ENCODE measurements around the gene KCNG4. TPM values are rescaled to one million over a fixed set of nuclear protein-coding genes. Genes with fewer than 3 reads are reported as not detected.

Gene KCNG4
- total and polyA plus RNA-seq, 2 of the 8 experiments (the other 6 are each of a cell fraction or from before 2014, with no cell fraction given): not detected

DNA sequence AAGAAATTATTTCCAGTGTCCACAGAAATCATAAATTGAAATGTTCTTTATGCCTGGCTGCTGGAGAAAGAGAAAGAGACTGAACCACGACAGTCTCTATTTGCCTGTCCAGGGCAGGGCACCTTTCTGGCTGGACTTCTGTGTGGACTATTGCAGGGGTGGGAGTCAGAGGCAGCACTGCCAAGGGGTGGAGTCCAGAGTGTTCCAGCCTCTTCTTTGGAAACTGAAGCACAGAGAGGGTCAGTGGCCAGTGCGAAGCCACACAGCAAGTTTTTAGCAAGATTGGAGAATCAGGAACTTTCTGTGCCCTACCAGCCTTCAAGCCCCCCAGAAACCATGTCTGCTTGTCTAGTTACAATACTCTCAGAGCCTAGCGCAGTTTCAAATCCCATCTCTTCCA is 15.3 kb downstream of the KCNG4 start:
- Histone ChIP-seq H3K79me2 (ENCODE audit: control insufficient read depth in 1 of 2, insufficient read depth in 2 of 2, low read length in 2 of 2) (no peaks in the 10 kb centered on the region), H3K18ac (ENCODE audit: extremely low read depth, low read length) (no peak overlapping the region), H4K91ac (replicated peaks; ENCODE audit: insufficient read length, low read length) (no peak overlapping the region), H3K14ac (ENCODE audit: insufficient read length) (no peak overlapping the region), H3K4me2 (ENCODE audit: insufficient read depth in 1 of 2, low read depth in 2 of 2, low read length in 2 of 2) (no peak overlapping the region), H2BK120ac (replicated peaks; ENCODE audit: low read depth, low read length) (no peak overlapping the region), H2BK5ac (ENCODE audit: low read depth, low read length) (no peak overlapping the region), H3K4ac (replicated peaks; ENCODE audit: insufficient read length, low read depth, low read length) (no peak overlapping the region), H4K5ac (ENCODE audit: insufficient read length, low read depth, low read length) (no peak overlapping the region), H2BK12ac (ENCODE audit: low read depth, low read length) (no peak overlapping the region), H3K9ac (replicated peaks in 1 of 4; ENCODE audit: extremely low read depth in 1 of 4, low read depth in 3 of 4, low read length in 3 of 4) (no peak overlapping the region), H3K23me2 (ENCODE audit: low read depth, low read length) (no peaks in the 10 kb centered on the region), H3K4me1 (replicated peaks in 1 of 4; ENCODE audit: control insufficient read depth in 3 of 4, insufficient read depth in 4 of 4, low read length in 3 of 4) (peaks cover 0 to 12% (median 6%) of the 10 kb centered on the region in 4 experiments; a peak in 6 of 7 replicates), H3K27ac (ENCODE audit: low read depth, low read length) (no peak overlapping the region), H4K20me1 (replicated peaks in 1 of 2; ENCODE audit: control insufficient read depth in 1 of 2, insufficient read depth in 2 of 2, low read length in 2 of 2) (no peaks in the 10 kb centered on the region), H2BK15ac (ENCODE audit: low read length) (no peak overlapping the region), H3K9me3 (ENCODE audit: insufficient read depth in 2 of 2, low read depth in 1 of 2, low read length in 1 of 2) (no peaks in the 10 kb centered on the region), H3K4me3 (ENCODE audit: extremely low read depth in 1 of 4, insufficient read depth in 2 of 4, low read depth in 3 of 4, low read length in 4 of 4) (no peak overlapping the region), H3K36me3 (ENCODE audit: control insufficient read depth in 2 of 4, insufficient read depth in 4 of 4, low read length in 3 of 4) (no peaks in the 10 kb centered on the region), H3K56ac (replicated peaks; ENCODE audit: insufficient read length, low read depth, low read length) (no peak overlapping the region), H3K23ac (ENCODE audit: insufficient read length) (no peak overlapping the region), H2BK20ac (ENCODE audit: low read length) (no peak overlapping the region), H2AFZ (ENCODE audit: low read length) (no peak overlapping the region), H3K79me1 (ENCODE audit: low read depth, low read length) (no peaks in the 10 kb centered on the region), H2AK5ac (ENCODE audit: low read depth, low read length) (no peak overlapping the region), H4K8ac (ENCODE audit: extremely low read depth, insufficient read depth, low read length) (no peak overlapping the region), H3K27me3 (replicated peaks in 1 of 4; ENCODE audit: control insufficient read depth in 3 of 4, extremely low read depth in 1 of 4, insufficient read depth in 3 of 4, low read length in 3 of 4) (no peaks in the 10 kb centered on the region)
- CTCF ChIA-PET (ENCODE audit: partially characterized antibody): interaction anchor here (2.0 kb wide), 1 partner anchor 156 kb away, joined by 4 read pairs; no protein-coding TSS in a partner anchor
- DNase-seq (ENCODE audit: low read depth in 1 of 2, low spot score in 2 of 2) (no peak), FAIRE-seq (no peak)
- WGBS, 2 experiments (ENCODE audit: extremely low coverage in 1 of 2, insufficient coverage in 1 of 2, insufficient read length in 1 of 2, insufficient replicate concordance in 2 of 2, low coverage in 1 of 2, low lambda C conversion rate in 2 of 2, missing lambda C conversion rate in 1 of 2): 88% methylated on average over 3 of the region's 3 CpGs; no CpG with 5 or more reads in 1 of the 2 experiments
- POLR2A ChIA-PET (ENCODE audit: partially characterized antibody): no interaction called here
- TF ChIP-seq SP1 (IDR thresholded peaks at IDR 0.05; ENCODE audit: low read depth, low read length) (no peak), SIRT6 (IDR thresholded peaks at IDR 0.05; ENCODE audit: low read length) (no peak), CHD2 (IDR thresholded peaks at IDR 0.05; ENCODE audit: low read length) (no peak), GTF2F1 (IDR thresholded peaks at IDR 0.05; ENCODE audit: borderline replicate concordance, low read depth, low read length) (no peak), BRCA1 (IDR thresholded peaks at IDR 0.05; ENCODE audit: low read depth, low read length) (no peak), CBX8 (IDR thresholded peaks at IDR 0.05; ENCODE audit: borderline replicate concordance, low read depth, low read length) (no peak), CEBPB (IDR thresholded peaks at IDR 0.05; ENCODE audit: low read depth, low read length) (no peak), EGR1 (IDR thresholded peaks at IDR 0.05; ENCODE audit: borderline replicate concordance, low read depth, low read length) (no peak), RBBP5 (IDR thresholded peaks at IDR 0.05; ENCODE audit: borderline replicate concordance, low read depth, low read length) (no peak), TEAD4 (IDR thresholded peaks at IDR 0.05; ENCODE audit: low read depth, low read length) (no peak), EZH2 (IDR thresholded peaks at IDR 0.05; ENCODE audit: low read depth, low read length, severe bottlenecking) (no peak), BACH1 (IDR thresholded peaks at IDR 0.05; ENCODE audit: low read length) (no peak), HDAC2 (IDR thresholded peaks at IDR 0.05; ENCODE audit: borderline replicate concordance in 1 of 2, low read depth in 2 of 2, low read length in 2 of 2) (no peak), SP2 (IDR thresholded peaks at IDR 0.05; ENCODE audit: low read length) (no peak), SP4 (IDR thresholded peaks at IDR 0.05; ENCODE audit: low read length) (no peak), TBP (IDR thresholded peaks at IDR 0.05; ENCODE audit: low read depth, low read length) (no peak), ASH2L (IDR thresholded peaks at IDR 0.05; ENCODE audit: low read length) (no peak)

Measured in H1 (cell line).